Suprapubic skin (tissue), 4 donors: ENCODE data around the gene MED15.

Source experiments
- POLR2A ChIP-seq, 2 donors: fragments of 450-650 bp; IDR thresholded peaks; one replicate each; pipeline ENCODE4 v1.6.1; 2017; ENCODE audit warnings: antibody characterized with exemption in 2 of 2, mild to moderate bottlenecking in 2 of 2, moderate library complexity in 2 of 2
- POLR2AphosphoS5 ChIP-seq, 3 donors: sonication (generic); formaldehyde crosslinking; IDR thresholded peaks; one replicate each; pipeline ENCODE4 v1.6.1; 2017; ENCODE audit warnings: antibody characterized with exemption in 3 of 3
- TF ChIP-seq, protein P1 (sequence below), 2 donors: fragments of 200-600 bp in 1 of 2; fragments of 450-650 bp in 1 of 2; sonication (generic) in 1 of 2; IDR thresholded peaks; one replicate each; pipeline ENCODE4 v1.5.1; 2016 to 2019; ENCODE audit warnings: antibody characterized with exemption in 2 of 2, mild to moderate bottlenecking in 1 of 2, moderate library complexity in 1 of 2

DNA sequence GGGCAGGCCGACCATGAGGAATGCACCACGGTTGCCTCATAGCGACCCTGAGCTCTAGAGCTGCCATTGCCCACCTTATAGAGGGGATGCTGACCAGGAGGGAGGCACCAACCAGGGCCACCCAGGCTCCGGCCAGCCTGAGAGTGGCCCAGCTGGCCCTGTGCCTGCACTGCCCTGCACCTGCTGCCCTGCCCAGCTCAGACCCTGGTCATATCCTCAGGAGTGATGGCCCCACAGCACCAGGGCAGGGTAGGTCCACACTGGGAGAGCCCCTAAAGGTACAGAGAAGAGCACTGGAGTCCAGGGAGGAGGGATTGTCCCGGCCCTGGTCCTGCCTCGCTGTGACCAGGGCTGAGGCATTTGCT is 127.8 kb downstream of the MED15 start:
- TF ChIP-seq, protein P1, sequence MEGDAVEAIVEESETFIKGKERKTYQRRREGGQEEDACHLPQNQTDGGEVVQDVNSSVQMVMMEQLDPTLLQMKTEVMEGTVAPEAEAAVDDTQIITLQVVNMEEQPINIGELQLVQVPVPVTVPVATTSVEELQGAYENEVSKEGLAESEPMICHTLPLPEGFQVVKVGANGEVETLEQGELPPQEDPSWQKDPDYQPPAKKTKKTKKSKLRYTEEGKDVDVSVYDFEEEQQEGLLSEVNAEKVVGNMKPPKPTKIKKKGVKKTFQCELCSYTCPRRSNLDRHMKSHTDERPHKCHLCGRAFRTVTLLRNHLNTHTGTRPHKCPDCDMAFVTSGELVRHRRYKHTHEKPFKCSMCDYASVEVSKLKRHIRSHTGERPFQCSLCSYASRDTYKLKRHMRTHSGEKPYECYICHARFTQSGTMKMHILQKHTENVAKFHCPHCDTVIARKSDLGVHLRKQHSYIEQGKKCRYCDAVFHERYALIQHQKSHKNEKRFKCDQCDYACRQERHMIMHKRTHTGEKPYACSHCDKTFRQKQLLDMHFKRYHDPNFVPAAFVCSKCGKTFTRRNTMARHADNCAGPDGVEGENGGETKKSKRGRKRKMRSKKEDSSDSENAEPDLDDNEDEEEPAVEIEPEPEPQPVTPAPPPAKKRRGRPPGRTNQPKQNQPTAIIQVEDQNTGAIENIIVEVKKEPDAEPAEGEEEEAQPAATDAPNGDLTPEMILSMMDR (IDR thresholded peaks at IDR 0.05): no peak
- TF ChIP-seq POLR2A (IDR thresholded peaks at IDR 0.05) (no peak), POLR2AphosphoS5 (IDR thresholded peaks at IDR 0.05) (no peak)
